Measurements from ENCODE around the gene FMNL3.

DNA sequence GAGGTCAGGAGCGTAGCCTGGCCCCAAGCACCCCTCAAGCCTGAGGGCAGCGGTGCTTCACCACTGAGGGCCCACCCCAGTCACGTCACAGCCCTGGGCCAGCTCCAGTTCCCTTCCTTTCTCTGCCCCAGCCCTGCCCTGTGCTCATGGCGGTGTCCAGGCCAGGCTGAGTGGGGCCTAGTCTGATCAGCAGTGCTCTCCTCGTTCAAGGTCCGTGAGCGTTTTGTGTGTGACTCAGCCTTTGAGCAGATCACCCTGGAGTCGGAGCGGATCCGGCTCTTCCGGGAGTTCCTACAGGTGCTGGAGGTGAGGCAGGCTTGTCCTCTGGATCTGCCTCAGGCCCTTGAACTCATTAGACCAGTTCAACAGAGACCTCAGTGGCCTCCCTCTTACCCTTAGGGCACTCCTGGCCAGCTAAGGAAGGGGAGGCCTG is 64.8 kb downstream of the FMNL3 start:
- TF ChIP-seq, protein P1, sequence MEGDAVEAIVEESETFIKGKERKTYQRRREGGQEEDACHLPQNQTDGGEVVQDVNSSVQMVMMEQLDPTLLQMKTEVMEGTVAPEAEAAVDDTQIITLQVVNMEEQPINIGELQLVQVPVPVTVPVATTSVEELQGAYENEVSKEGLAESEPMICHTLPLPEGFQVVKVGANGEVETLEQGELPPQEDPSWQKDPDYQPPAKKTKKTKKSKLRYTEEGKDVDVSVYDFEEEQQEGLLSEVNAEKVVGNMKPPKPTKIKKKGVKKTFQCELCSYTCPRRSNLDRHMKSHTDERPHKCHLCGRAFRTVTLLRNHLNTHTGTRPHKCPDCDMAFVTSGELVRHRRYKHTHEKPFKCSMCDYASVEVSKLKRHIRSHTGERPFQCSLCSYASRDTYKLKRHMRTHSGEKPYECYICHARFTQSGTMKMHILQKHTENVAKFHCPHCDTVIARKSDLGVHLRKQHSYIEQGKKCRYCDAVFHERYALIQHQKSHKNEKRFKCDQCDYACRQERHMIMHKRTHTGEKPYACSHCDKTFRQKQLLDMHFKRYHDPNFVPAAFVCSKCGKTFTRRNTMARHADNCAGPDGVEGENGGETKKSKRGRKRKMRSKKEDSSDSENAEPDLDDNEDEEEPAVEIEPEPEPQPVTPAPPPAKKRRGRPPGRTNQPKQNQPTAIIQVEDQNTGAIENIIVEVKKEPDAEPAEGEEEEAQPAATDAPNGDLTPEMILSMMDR (conservative IDR thresholded peaks at IDR 0.05): no peak
- TF ChIP-seq EZH2 (IDR thresholded peaks at IDR 0.05; ENCODE audit: low read depth): no peak
